HG02840 (cell line): ENCODE measurements around the gene CAMK4.
"Not testable (repeated sequence)": the region's sequence is repeated elsewhere in the genome, so short reads cannot be mapped to it uniquely, and the experiment has no call there.

Source experiments
- ATAC-seq: cut with Tn5 transposase; IDR thresholded peaks from one replicate; pipeline ENCODE4 v1.9.1; 2021; ENCODE audit warnings: mild to moderate bottlenecking, moderate library complexity, moderate number of reproducible peaks; ENCODE audit not compliant: unreplicated experiment, low FRiP score

CAMK4 gene

GRCh38 chr5:111252799-111253545 lies 28.8 kb downstream of the CAMK4 start:
- peak; percentile 28 for ATAC-seq

DNA sequence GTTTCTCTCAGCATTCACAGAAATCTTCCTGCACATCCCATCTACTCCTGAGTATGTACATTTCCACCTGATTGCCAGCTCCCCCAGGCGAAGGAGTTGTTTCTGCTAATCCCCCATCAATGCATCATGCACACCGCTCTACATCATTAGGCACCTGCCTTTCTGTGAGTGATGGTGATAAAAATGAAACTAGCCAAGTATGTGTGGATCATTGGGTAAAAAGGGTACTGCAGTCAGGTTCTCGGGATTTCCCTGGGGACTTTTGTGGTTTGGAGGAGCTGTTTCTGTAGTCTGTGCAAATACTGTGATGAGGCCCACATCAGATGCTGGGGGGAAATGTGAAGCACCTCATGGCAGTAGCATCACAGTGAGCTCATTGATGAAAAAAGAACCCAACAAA lies 30.4 kb downstream of the CAMK4 start:
- ATAC-seq: peak; percentile 91

- peak; percentile 19 for ATAC-seq
These were observed 31.0 kb downstream of the CAMK4 start for GRCh38 chr5:111255169-111255568.

GRCh38 chr5:111256128-111256527 lies 31.9 kb downstream of the CAMK4 start:
- ATAC-seq: no peak

GRCh38 chr5:111257610-111258009 lies 33.4 kb downstream of the CAMK4 start:
- ATAC-seq: not testable (repeated sequence)

DNA sequence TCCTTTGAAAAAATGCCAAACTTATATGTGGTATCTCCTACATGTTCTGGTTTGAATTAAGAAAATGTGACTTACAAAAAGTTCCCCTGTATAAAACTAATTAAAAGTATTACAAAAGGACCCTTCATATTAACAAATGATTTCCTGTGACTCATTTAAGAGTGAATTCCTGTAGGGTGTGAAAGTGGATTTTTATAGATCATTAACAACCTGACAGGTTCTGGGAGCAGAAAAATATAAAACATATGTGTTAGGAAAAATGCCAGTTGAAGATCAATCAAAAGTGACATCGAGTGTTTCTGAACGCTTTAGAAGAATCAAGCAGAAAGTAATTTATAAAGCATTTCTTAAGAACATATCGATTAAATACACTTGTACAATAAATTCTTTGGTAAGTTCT lies 35.5 kb downstream of the CAMK4 start:
- no peak for ATAC-seq

GRCh38 chr5:111261610-111262009 lies 37.4 kb downstream of the CAMK4 start:
- no peak for ATAC-seq

DNA sequence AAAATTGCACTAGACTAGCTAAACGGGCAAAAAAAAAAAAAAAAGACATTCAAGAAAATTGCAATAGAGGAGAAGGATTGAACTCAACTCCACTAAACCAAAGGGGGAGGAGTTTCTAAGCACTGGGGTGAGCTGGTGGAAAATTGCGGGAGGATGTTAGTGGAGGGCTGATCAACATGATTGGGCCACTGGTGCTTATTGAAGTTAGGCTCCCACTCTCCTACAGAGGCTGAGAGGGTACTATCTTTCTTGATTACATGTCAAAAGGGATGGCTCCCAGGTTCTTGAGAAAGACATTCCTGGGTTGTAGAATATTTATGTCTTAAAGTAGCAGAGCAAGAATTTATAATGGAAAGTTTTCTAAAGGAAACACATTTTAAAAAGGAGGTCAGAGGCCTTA lies 38.0 kb downstream of the CAMK4 start:
- ATAC-seq: no peak

- no peak for ATAC-seq
These were observed 38.6 kb downstream of the CAMK4 start for GRCh38 chr5:111262815-111263214.

DNA sequence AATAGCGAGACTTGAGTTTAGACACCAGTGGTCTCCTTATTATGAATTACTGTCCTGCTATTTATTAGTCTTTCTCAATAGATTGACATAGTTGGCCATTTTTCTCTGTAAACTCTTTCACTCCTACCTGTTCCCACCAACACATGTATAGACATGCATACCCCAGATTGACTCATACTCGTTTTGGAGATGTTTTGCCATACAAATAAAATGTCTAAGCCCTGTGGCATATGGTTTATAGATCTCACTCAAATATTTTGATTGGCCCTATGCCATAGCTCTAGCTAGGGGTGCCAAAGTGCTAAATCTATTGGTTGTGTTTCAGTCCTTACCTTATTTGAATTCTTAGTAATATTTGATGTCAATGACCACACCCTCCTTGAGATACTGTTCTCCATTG lies 42.3 kb downstream of the CAMK4 start:
- no peak for ATAC-seq

- ATAC-seq: no peak
These were observed 44.1 kb downstream of the CAMK4 start for GRCh38 chr5:111268300-111268699.

DNA sequence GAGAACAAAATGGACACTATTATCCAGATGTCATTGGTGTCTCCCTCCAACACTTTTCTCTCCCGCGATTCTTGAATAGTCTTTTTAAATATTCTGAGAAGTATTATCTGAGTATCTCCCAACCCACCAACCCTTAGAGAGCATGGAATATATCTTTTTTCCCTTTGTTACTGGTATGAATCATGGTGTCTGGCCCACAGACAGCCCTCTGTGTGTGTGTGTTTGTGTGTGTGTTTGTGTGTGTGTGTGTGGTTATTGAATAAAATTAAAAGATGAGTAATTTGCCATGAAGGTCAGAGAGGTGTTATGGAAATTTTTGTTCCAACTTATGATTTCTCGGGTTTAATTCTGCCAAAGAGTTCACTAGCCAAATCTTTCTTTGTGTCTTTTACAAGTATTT lies 47.7 kb downstream of the CAMK4 start:
- no peak for ATAC-seq

DNA sequence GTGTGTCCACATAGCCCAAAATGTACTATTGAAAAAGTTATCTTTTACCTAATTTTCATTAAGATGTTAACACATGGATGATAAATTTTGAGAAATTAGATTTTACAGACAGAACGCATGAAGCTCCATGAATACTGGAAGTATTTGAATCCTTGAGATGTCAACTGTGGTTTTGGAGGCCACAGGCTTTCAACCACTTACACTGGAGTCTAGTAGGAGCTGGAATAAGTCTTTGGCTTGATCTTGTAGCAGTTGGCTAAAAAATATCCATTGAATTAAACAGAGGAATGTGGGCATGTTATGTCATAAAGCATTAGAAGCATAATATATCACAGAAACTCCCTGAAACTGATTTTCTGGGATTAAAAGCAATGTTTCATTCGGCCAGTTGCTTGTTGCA lies 52.9 kb downstream of the CAMK4 start:
- ATAC-seq: no peak

DNA sequence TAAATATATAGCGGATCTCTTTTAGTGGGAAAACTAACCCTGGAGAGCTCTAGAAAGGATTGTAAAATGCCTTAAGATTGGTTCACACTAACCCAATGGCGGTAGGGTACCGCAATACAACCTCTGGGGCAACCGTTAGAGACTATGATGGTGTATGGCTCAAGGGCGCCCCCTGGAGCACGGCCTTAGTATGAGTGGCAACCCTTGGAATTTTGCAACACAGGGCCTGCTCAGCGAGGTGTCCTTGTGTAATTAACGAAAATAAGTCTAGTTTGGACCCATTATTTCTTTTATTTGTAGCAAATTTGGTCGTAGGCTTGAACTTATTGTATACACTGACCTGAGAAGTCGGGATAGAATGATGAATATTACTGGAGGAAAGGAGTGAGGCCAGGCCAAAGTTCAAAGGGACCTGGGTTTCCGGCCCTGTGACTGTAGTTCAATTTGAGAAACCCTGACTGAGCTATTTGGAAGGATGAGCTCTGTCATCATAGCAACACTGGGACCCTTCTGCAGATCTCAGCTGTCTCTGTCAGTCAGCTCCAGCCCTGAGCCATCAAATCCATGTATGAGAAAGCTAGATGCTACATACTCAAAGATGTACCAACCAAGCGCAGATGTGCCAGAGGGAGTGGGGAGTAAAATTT lies 54.8 kb downstream of the CAMK4 start:
- peak; percentile 82 for ATAC-seq

GRCh38 chr5:111280282-111280951 lies 56.2 kb downstream of the CAMK4 start:
- ATAC-seq: no peak

GRCh38 chr5:111282798-111283197 lies 58.6 kb downstream of the CAMK4 start:
- no peak for ATAC-seq

DNA sequence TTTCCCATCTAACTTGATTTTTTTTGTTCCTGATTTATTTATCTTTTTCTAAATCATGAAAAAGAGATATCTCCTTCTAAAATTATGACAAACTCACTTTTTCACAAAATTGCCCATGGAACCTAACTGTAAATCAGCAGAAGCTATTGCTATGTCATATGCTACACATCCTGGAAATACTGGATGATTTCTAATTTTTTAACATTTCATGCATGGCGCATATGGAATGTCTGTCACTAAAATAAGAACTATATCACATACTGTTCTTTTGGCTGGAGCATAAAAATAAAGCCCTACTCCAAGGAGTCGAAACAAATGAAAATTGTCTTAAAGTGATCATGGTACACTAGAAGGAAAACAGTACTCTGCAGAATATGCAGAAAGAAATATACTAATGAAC lies 60.6 kb downstream of the CAMK4 start:
- ATAC-seq: no peak

- no peak for ATAC-seq
These were observed 70.4 kb downstream of the CAMK4 start for GRCh38 chr5:111294551-111294950.

GRCh38 chr5:111295649-111296048 lies 71.5 kb downstream of the CAMK4 start:
- no peak for ATAC-seq

DNA sequence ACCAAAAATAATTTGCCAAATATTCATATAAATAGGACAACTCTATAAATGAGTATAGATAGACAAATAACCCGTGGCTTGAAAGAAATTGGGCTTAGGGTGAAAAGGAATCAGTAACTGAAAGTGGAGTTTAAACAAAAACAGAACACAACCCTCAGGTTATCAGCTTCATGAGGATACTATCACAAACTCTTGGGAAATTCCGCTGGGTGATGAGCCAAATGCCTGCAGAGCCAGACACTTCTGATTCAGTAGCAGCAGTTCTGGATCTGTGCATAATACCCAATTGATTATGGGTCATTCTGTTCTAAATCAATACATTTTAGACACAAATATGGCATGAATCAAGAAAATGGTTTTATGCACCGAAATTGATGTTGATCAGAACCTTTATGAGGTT lies 72.4 kb downstream of the CAMK4 start:
- ATAC-seq: no peak

- no peak for ATAC-seq
These were observed 74.9 kb downstream of the CAMK4 start for GRCh38 chr5:111299067-111299481.
